Measurements from ENCODE around the gene KCNMB1.

- TF ChIP-seq FOXP4 (CRISPR knock-in tag; IDR thresholded peaks at IDR 0.05) (no peak), ZNF468 (CRISPR knock-in tag; IDR thresholded peaks at IDR 0.05) (no peak), SNAPC4 (CRISPR knock-in tag; IDR thresholded peaks at IDR 0.05) (no peak), TAF1 (CRISPR knock-in tag; IDR thresholded peaks at IDR 0.05) (no peak), NR2C2 (CRISPR knock-in tag; IDR thresholded peaks at IDR 0.05; ENCODE audit: borderline replicate concordance) (no peak), NFE2L2 (IDR thresholded peaks at IDR 0.05; ENCODE audit: low read length) (no peak), POLR2AphosphoS5 (IDR thresholded peaks at IDR 0.05; ENCODE audit: low read depth, low read length) (no peak), TRIM24 (CRISPR knock-in tag; IDR thresholded peaks at IDR 0.05) (no peak), ZNF546 (CRISPR knock-in tag; conservative IDR thresholded peaks at IDR 0.05) (no peak)
Observed at GRCh38 chr5:170363671-170364070, 25.5 kb downstream of the KCNMB1 start.
